IPS-18c (cell line): ENCODE measurements around the gene FAM120AOS.
A peak's percentile ranks its signal among the peaks of the same experiment; 100 is the strongest.
"Not testable (repeated sequence)": the region's sequence is repeated elsewhere in the genome, so short reads cannot be mapped to it uniquely, and the experiment has no call there.

Source experiments
- H3K4me3 ChIP-seq: 2 replicates; pipeline ENCODE4 v1.7.0; 2013; ENCODE audit warnings: low read depth, mild to moderate bottlenecking, low read length, moderate library complexity; ENCODE audit not compliant: insufficient read depth
- H3K9me3 ChIP-seq: one replicate; pipeline ENCODE4 v1.6.1; 2013; ENCODE audit warnings: mild to moderate bottlenecking, low read length, moderate library complexity; ENCODE audit not compliant: control insufficient read depth, insufficient read depth

FAM120AOS gene

DNA sequence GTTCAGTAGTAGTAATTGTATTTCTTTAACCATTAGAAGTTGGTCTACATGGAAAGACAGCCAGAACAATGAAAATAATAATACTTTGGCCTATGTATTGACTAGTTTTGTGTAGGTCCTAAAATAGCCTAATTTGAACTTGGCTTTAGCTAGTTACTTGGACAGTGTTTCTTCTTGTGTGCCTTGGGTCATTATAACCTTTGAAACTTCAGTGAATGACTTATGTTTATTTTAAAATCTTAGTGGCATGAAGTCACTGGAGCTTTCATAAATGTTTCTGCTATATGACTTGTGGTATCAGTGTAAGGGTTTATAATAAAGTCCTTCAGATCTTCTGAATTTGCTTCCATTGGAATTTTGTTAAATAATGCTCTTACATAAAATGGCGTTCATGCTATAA is 2.6 kb upstream of the FAM120AOS start:
- H3K4me3 ChIP-seq = no peak overlapping the region
- H3K9me3 ChIP-seq = peaks cover 2% of the 10 kb centered on the region

DNA sequence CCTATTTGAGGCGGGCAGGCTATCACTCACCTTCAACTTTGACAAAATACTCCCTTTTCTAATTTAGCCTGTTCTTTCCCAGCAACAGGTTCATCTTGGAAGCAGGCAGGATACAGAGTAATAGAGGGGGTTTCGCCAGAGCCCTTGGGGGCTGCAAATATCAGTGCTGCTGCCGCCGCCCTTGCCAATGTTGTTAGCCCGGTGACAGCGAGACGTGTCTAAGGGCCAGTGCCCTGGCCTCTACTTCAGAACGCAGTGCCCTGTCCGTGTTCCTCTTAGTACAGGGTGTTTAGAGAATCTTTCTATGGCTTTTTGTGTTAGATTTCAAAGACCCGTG is 703 bp downstream of the FAM120AOS start:
- Histone ChIP-seq H3K4me3 (peak overlapping the region; percentile 94), H3K9me3 (peaks cover 2% of the 10 kb centered on the region)

DNA sequence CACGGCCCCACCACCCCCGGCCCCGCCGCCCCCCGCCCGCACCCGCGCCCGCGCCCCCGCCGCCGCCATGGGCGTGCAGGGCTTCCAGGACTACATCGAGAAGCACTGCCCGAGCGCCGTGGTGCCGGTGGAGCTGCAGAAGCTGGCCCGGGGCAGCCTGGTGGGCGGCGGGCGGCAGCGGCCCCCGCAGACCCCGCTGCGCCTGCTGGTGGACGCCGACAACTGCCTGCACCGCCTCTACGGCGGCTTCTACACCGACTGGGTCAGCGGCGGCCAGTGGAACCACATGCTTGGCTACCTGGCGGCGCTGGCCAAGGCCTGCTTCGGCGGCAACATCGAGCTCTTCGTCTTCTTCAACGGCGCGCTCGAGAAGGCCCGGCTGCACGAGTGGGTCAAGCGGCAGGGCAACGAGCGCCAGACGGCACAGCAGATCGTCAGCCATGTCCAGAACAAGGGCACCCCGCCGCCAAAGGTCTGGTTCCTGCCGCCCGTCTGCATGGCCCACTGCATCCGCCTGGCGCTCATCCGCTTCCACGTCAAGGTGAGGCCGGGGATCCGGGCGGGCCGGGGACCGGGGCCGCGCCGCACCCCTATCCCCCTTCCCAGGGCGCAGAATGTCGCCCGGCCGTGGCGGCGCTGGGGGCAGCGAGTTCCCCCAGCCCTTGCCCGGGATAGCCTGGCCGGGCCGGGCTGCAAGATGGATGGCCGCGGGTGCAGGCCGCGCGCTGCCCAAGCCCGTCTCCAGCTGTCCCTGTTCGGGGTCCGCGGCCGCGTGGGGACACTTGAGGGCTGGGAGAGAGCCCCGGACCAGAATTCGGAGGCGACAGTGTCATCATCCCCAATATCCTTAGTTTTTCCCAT is 1.3 kb downstream of the FAM120AOS start:
- Histone ChIP-seq H3K4me3 (peak overlapping the region; percentile 94), H3K9me3 (peaks cover 2% of the 10 kb centered on the region)

DNA sequence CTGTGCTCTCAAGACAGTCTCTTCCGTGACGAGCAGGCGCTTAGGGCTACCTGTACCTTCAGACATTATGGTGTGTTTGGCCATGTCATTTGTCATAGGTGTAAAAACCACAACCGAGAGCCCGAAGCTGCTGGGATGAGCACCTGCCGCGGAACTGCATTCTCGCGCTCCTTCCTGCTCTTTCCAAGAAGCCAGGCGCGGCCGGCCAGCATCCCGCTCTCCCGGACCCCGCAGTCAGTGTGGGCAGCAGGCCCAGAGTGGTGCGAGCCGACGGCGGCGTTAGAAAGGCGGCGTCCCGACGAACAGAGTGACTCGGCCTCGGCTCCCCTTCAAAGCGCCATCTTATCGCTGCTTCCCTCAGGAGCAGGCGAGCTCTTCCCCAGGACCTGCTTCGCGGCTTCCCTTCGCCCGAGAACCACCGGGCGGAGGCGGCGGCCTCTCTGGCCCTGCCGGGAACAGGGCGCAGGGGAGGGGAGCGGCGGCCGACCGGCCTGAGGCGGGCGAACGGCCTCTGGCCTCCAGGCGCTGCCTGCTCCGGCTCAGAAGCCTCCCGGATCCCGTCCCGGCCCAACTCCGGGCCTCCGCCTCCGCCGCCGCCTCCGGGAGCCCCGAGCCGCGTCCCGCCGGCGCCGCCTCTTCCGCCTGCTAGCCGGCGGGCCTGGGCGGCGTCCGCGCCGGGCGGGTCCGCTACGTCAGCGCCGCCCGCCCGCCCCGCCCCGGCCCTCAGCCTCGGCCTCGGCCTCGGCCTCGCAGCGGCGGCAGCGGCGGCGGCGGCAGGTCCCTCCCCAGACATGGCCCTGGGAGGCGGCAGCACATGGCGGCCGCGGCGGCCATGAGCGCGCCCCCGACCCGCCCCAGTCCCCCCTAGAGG is 2.2 kb downstream of the FAM120AOS start, which contains the start of gene FAM120A:
TSS of gene FAM120A (plus strand) at position 741 of the 871 bp plus-strand sequence. CDS start 231 bp downstream, outside the sequence.
- Histone ChIP-seq H3K9me3 (peaks cover 2% of the 10 kb centered on the region), H3K4me3 (peak within 1 kb of the TSS; percentile 94)

DNA sequence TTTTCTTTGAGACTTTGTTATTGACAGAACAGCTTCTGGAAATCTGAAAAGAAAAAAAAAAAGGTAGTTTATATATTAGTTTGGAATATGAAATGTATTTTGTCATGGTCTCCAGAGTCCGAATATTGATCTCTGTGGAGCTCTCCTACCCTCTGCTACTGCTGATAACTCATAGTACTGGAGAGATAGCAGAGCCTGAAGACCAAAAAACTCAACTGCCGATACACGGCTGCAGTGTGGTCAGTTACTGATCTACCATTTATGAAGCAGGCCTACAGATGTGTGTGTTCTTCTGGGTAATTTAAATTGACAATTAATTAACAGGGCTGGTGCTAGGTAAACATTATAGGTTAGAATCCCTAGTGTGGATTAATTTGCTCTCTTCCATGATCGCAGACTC is 5.7 kb downstream of the FAM120AOS start:
- Histone ChIP-seq H3K4me3 (no peak overlapping the region), H3K9me3 (peaks cover 1% of the 10 kb centered on the region)

DNA sequence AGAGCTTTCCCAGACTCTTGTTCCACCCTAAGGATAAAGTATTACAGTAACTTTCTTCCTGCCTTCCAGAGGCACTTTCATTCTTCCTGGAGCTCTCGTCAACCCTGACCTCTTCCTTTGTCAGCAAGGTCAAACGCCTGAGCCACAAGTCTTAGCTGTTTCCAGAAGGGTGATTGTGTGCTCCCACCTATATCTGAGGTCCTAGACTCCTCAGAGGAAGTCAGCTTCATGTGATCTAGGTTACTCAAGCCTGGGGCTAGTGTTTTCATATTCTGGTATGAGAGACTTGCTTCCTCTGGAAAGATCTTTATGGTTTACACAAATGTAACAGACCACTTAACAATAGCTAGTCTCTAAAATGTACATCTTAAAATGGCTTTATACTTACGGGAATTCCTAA is 7.3 kb downstream of the FAM120AOS start:
- H3K9me3 ChIP-seq = no peaks in the 10 kb centered on the region

DNA sequence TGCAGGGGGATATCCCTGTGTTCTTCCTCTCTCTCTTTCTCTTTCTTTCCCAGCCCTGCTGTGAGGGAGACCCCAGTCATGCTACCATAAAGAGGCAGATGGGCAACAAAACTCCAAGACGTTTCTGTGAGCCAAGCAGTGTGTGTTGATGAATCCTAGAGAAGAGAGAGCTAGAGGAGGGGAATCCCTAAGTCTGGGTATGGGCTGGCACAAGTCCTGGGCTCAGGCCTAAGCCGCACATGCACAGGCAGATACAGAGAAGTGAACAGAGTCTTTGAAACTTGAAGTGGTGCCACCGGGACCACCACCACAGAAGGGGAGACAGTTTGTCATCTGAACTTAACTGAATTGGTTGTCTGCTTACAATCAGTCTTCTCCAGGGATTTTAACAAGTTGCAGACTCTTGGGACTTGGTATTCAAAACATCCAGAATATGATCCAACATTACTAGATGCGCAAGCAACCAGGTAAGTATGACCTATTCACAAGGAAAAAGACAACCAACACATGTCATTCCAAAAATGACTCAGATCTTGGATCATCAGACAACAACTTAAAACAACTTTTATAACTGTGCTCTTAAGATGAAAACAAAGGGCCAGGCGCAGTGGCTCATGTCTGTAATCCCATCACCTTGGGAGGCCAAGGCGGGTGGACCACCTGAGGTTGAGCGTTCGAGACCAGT is 12.3 kb downstream of the FAM120AOS start:
- no peaks in the 10 kb centered on the region for H3K9me3 ChIP-seq
- H3K4me3 ChIP-seq = no peak overlapping the region

More for the DNA sequence above, 7.3 kb downstream of the FAM120AOS start:
- no peak overlapping the region for H3K4me3 ChIP-seq

DNA sequence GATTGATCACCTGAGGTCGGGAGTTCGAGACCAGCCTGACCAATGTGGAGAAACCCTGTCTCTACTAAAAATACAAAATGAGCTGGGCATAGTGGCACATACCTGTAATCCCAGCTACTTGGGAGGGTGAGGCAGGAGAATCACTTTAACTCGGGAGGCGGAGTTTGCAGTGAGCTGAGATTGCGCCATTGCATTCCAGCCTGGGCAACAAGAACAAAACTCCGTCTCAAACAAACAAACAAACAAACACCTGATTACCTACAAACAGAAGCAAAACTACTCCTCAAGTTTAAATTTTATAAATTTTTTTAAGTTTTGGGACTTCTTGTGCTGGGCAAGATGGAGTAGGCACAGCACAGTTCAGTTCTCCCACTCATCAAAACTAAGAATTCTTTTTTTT is 14.1 kb downstream of the FAM120AOS start:
- not testable (repeated sequence) for H3K9me3 ChIP-seq, H3K4me3 ChIP-seq

DNA sequence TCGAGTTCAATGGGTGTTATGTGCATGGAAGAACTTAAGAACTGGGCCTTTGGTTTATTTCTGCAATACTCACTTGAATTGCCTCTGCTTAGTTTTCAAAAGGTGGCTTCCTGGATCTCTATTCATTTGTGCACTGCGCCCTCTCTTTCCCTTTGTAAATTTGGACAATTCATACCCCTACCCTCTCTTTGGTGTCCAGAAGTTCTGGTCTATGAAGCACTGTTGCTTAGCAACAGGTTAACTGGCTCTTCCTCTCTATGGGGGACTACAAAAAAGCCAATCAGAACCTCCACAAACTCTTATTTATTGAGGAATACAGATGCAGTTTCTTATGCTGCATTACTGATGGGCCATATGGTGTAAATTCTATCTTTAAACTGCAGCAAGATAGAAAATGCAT is 15.4 kb downstream of the FAM120AOS start:
- no peak overlapping the region for H3K4me3 ChIP-seq
- H3K9me3 ChIP-seq = no peaks in the 10 kb centered on the region

DNA sequence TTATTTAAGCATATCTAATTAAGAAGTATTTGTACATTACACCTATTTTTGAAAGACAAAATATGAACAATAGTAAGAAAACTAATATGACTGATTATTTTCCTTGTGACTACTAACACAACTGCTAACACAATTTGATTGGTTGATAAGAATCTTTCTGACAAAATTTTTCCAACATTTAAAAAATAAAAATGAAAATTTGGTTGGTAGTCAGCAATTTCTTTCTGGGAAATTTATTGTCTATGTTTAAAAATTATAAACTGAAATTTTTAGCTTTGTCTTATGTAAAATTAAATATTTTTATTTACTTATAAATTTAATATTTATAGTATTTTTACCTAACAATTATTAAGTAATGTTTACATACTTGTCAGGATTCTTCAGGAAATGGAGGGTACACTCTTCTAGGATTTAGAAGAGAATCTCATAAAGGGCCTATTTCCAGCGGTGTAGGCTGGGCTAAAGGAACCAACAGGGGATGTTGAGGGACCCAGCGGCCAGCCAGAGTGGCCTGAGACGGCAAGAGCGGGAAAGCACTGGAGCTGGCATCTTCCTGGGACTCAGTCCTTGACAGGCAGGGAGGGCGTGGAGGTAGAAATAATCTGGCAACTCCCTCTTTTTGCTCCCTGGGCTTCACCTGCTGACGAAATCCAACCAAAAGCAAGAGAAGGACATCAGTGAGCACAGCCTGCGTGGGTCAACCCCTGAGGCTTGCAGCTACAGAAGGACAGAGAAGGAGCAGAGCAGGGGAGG is 16.6 kb downstream of the FAM120AOS start:
- Histone ChIP-seq H3K9me3 (no peaks in the 10 kb centered on the region), H3K4me3 (no peak overlapping the region)

DNA sequence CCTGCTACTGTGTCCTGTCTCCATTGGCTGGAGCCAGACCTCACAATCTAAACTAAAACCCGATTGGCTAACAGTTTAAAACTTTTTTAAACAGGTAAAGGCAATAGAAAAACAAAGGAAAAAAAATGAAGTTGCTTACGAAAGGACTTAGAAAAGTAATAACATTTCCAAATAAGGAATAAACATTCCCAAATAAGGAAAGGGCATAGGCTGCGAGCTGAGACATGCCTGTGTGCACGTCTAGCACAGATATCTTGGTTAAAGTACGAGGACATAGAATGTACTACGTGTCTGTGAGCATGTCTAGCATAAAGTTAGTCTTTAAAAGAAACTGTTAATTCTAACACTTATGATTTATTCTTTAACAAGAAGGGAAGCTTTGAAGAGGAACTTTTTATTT is 17.2 kb downstream of the FAM120AOS start:
- Histone ChIP-seq H3K9me3 (no peaks in the 10 kb centered on the region), H3K4me3 (no peak overlapping the region)

DNA sequence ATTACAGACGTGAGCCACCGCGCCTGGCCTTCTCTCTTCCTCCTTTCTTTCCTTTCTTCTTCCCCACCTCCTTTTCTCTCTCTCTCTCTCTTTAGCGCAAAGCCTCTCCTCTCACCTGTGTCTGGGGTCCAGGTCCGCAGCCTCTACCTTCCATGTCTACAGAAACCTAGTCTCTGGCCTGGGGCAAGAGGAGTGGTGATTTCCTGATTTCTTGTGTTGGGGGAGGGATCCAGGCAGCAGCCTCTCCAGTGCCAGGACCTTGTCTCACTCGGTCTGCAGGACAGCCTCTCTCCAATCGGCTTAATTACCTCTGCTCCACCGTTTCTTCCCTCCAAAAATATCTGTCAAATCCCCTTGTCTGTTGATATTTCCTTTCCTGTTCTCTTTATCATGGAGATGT is 18.0 kb downstream of the FAM120AOS start:
- H3K9me3 ChIP-seq = no peaks in the 10 kb centered on the region
- no peak overlapping the region for H3K4me3 ChIP-seq

DNA sequence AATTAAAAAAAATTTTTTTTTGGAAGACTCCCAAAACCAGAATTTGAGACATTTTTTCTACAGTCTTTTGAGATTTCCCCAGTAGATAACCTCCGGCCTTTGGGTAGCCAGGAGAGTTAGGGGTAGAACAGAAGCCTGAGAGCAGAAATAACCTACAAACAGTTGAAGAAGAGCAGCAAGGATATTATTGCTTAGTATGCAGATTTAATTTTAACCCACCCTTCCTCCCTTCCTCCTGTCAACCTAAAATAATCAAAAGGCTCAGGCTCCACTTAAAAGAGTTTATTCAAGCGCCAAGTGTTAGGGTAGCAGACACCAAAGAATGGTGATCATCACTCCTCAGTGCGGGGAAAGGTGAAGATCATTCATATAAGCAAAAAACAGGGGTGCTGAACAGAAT is 19.3 kb downstream of the FAM120AOS start:
- H3K9me3 ChIP-seq = no peaks in the 10 kb centered on the region
- no peak overlapping the region for H3K4me3 ChIP-seq

DNA sequence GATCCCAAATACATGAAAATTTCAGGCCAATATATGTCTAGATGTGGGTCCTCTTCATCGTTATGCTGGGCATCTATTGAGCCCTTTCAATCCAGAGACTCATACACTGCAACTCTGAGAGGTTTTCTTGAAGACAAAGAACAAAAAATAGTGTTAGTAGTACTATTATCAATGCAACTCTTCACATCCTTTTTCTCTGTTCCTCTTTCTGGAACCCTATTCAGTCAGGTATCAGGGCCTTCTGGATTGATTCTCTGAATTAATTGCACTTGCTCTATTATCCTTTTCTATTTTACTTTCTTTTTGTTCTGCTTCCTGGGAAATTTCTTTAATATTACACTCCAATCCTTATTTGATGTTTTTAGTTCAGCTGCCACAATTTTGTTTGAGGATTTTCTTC is 20.4 kb downstream of the FAM120AOS start:
- no peak overlapping the region for H3K4me3 ChIP-seq
- no peaks in the 10 kb centered on the region for H3K9me3 ChIP-seq

DNA sequence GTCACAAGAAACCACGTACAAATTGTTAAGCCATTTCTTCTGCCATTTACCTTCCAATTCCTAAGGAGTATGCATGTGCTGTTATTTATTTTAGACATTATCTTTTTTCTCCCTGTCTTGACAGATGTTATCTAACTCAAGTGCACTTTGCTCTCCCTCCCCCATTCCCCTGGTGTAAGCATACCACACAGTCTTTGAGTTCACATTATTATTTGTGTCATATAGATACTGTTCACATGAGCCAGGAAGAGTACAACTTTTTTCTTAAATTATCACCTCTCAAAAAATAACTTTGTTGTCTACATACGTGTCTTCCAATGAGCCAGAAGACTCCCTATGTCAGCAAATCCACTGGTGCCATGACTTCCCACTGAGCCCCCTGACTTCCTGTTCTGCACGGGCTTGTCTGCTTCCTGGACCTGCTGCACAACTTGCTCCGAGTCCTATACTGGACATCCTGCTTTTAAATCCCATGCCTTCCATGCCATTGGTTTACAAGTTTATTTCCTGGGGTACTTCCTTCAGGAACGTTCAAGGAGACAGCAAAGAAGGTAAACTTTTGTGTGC is 21.8 kb downstream of the FAM120AOS start:
- H3K4me3 ChIP-seq = no peak overlapping the region
- no peaks in the 10 kb centered on the region for H3K9me3 ChIP-seq

DNA sequence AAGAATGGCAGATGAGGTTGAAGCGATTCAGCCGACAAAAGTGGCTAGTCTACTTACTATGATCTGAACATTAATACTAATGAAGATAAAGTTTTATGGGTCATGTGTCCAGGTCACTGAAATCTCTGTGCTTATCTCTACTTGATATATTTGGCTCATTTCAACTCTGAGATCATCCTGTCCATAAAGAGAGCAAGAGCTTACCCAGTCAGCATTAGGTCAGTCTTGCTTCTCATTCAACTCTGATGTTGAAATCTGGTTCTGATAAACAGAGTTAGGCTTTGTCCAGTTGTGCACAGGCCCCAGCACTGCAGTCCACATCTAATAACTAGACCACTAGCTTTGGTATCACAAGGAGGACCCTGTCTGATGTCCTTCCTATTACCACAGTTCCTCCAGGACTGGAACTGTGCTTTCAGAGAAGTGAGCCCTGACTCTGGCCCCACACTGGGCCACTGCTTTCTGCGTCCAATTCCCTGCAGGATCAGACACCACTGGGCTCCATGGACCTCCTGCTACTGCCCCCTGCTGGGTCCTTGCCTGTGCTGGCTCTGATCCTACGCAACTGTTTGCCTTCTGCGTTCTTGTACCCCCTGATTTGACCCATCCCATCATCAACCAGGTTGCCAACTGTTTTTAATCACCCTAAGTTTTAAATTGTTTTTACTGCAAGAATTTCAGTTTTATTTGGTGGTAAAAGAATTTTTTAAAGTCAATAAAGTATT is 25.6 kb downstream of the FAM120AOS start:
- H3K4me3 ChIP-seq = no peak overlapping the region

More for the DNA sequence above, 25.6 kb downstream of the FAM120AOS start:
- H3K9me3 ChIP-seq = no peaks in the 10 kb centered on the region
